IPS-20b (cell line): Measurements from ENCODE around the gene RELN.

Source experiments
- H3K27ac ChIP-seq: one replicate; pipeline ENCODE4 v1.5.1; 2013; ENCODE audit warnings: low read length
- H3K27me3 ChIP-seq: 2 replicates; pipeline ENCODE4 v1.6.1; 2013; ENCODE audit warnings: mild to moderate bottlenecking, low read length, inconsistent platforms; ENCODE audit not compliant: insufficient read depth
- H3K36me3 ChIP-seq: 2 replicates; pipeline ENCODE4 v1.6.1; 2013; ENCODE audit warnings: low read depth, mild to moderate bottlenecking, inconsistent platforms, low read length, moderate library complexity; ENCODE audit not compliant: insufficient read depth
- H3K4me1 ChIP-seq: 2 replicates; pipeline ENCODE4 v1.6.1; 2013; ENCODE audit warnings: mild to moderate bottlenecking, control low read depth, inconsistent platforms, low read length, moderate library complexity; ENCODE audit not compliant: insufficient read depth
- H3K4me3 ChIP-seq: 2 replicates; pipeline ENCODE4 v1.5.1; 2013; ENCODE audit warnings: mild to moderate bottlenecking, low read length, inconsistent platforms
- H3K9ac ChIP-seq: 2 replicates; pipeline ENCODE4 v1.6.1; 2013; ENCODE audit warnings: low read depth, mild to moderate bottlenecking, inconsistent platforms, low read length, moderate library complexity
- H3K9me3 ChIP-seq: 2 replicates; pipeline ENCODE4 v1.6.1; 2013; ENCODE audit warnings: mild to moderate bottlenecking, low read depth, low read length, inconsistent platforms; ENCODE audit not compliant: insufficient read depth

Gene RELN

DNA sequence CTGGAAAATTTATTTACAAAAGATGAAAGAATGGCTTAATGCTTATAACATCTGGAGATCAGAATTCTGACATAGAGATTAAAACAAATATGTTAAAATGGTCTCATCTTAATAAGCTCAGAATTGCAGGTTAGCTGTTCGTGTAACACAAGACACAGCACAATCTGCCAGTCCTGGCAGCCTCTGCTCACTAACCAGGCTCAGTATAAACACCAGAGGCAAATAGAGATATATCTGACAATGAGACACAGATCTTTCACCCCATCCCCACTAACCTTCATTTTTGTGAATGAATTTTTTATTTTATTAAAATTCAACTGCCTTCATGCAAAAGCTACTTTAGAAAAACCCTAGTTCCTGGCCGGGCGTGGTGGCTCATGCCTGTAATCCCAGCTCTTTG is 51.8 kb downstream of the RELN start:
- H3K36me3 ChIP-seq, result no peaks in the 10 kb centered on the region
- no peaks in the 10 kb centered on the region for H3K9me3 ChIP-seq
- no peak overlapping the region for H3K27ac ChIP-seq
- no peak overlapping the region for H3K9ac ChIP-seq
- H3K27me3 ChIP-seq, result no peaks in the 10 kb centered on the region
- no peaks in the 10 kb centered on the region for H3K4me1 ChIP-seq
- H3K4me3 ChIP-seq, result no peak overlapping the region

DNA sequence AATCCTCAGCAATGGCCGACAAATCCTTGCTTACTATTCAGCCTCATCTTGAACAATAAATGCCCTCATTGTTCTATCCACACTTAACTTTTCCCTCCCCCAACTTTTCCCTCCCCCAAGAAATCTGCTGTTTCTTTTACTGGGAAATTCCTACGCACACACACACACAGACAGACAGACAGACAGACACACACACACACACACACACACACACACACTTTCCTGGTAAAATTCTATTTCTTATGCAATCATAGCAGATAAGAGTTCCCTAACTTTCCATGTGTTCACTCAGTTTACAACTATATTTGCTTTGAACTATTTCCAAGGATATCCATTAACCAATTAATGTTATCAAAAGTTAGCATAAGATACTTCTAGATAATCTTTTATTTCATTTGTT is 52.9 kb downstream of the RELN start:
- no peak overlapping the region for H3K4me3 ChIP-seq
- H3K27ac ChIP-seq, result no peak overlapping the region
- H3K4me1 ChIP-seq, result no peaks in the 10 kb centered on the region
- H3K27me3 ChIP-seq, result no peaks in the 10 kb centered on the region
- H3K9me3 ChIP-seq, result no peaks in the 10 kb centered on the region
- H3K9ac ChIP-seq, result no peak overlapping the region
- no peaks in the 10 kb centered on the region for H3K36me3 ChIP-seq

DNA sequence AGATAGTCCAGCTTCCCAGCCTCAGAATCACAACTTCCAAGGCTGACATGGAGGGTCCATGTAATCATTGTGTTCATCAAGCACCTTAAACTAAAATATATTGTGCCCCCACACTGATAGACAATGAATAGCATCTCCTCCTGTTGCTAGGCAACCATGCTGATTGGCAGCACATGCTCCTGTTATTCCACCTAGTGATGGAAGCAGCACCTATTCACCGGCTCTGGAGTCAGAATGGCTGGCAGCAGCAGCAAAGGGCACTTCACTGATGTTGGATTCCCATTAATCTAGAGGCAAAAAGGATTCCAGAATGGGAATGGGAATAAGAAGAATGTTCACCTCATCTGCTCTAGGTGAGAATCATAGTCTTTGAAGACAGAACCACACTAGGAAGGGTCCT is 55.0 kb downstream of the RELN start:
- no peak overlapping the region for H3K4me3 ChIP-seq
- H3K9me3 ChIP-seq, result no peaks in the 10 kb centered on the region
- no peaks in the 10 kb centered on the region for H3K27me3 ChIP-seq
- H3K27ac ChIP-seq, result no peak overlapping the region
- H3K4me1 ChIP-seq, result no peaks in the 10 kb centered on the region
- no peak overlapping the region for H3K9ac ChIP-seq
- no peaks in the 10 kb centered on the region for H3K36me3 ChIP-seq

DNA sequence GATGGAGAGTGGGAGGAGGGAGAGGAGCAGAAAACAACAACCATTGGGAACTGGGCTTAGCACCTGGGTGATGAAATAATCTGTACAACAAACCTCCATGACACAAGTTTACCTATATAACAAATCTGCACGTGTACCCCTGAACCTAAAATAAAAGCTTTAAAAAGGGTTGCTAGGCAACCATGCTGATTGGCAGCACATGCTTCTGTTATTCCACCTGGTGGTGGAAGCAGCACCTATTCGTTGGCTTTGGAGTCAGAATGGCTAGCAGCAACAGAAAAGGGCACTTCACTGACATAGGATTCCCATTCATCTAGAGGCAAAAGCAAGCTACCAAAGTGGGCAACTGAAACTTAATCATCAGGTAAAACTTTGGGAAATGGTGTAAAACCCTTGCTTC is 57.1 kb downstream of the RELN start:
- Histone ChIP-seq H3K4me1 (no peaks in the 10 kb centered on the region), H3K36me3 (no peaks in the 10 kb centered on the region), H3K4me3 (no peak overlapping the region), H3K9ac (no peak overlapping the region), H3K27me3 (no peaks in the 10 kb centered on the region), H3K9me3 (no peaks in the 10 kb centered on the region), H3K27ac (no peak overlapping the region)

DNA sequence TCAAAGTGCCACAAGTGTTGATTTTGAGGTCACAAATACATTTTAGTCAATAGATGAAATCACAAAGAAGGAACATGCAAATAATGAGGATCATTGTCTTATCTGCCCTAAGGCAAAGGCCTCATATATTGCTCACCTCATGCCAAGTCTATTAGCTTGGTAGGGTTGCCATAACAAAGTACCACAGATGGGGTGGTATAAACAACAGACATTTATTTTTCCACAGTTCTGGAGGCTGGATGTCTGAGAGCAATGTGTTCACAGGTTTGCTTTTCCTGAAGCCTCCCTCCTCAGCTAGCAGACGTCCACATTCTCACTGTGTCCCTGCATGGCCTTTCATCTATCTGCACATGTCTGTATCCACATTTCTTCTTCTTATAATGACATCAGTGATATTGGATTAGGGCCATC is 59.6 kb downstream of the RELN start:
- Histone ChIP-seq H3K4me3 (no peak overlapping the region), H3K27ac (no peak overlapping the region), H3K9me3 (no peaks in the 10 kb centered on the region), H3K9ac (no peak overlapping the region), H3K36me3 (no peaks in the 10 kb centered on the region), H3K27me3 (no peaks in the 10 kb centered on the region), H3K4me1 (no peaks in the 10 kb centered on the region)

DNA sequence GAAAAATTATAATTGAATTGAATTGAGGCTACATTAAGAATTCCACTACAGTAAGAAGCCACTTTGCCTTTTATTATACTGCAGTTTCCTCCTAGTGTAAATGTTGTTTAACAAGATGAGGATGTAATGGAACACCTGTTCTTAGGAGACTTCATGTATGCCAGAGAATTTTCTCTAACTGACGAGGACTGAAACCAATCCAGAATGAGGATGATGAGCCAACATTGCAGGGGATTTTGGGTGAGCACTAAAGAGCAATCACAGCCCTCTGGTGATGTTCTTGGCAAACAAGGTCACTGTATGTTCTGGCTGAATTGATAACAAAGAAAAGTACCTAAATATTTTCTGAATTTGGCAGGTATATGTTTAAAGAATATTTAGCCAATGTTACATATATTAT is 60.9 kb downstream of the RELN start:
- Histone ChIP-seq H3K27ac (no peak overlapping the region), H3K9me3 (no peaks in the 10 kb centered on the region), H3K36me3 (no peaks in the 10 kb centered on the region), H3K9ac (no peak overlapping the region), H3K4me1 (no peaks in the 10 kb centered on the region), H3K27me3 (no peaks in the 10 kb centered on the region), H3K4me3 (no peak overlapping the region)

DNA sequence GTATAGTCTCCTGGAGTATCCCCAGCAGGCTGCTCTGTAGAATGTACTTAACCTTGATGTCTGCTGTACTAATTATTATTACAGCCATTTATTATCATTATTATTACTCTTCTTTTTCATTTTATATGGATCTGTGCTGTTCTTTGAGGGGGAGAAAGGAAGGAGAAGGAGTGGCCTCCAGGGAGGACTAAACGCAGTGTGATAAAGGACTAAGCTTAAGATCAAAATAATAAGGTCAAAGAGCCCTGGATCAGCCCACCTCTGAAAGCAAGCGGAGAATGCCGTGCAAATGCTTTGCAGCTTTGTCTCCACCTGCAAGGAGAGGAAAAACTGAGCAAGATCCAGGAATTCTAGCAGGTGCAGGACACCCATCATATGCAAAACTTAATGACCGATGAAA is 65.3 kb downstream of the RELN start:
- Histone ChIP-seq H3K36me3 (no peaks in the 10 kb centered on the region), H3K9ac (no peak overlapping the region), H3K9me3 (no peaks in the 10 kb centered on the region), H3K27me3 (no peaks in the 10 kb centered on the region), H3K27ac (no peak overlapping the region), H3K4me3 (no peak overlapping the region), H3K4me1 (no peaks in the 10 kb centered on the region)

DNA sequence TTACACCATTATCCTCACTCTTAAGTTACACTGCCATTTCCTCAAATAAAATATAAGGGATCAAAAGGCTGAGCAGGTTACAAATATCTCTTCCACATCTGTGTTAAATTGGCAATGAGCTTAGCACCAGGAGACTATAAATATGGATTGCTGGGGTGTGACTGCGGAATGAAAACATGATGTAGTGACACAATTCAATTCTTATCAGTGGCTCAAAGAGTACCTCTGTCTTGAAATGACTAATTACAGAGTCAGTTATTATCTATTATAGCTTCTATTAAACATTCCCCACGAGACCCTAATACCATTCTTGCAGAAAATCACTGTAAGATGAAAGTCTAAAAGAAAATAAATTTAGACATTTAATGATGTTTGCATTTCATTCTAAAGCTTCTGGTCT is 67.1 kb downstream of the RELN start:
- no peak overlapping the region for H3K4me3 ChIP-seq
- no peak overlapping the region for H3K9ac ChIP-seq
- H3K9me3 ChIP-seq, result no peaks in the 10 kb centered on the region
- H3K4me1 ChIP-seq, result no peaks in the 10 kb centered on the region
- no peaks in the 10 kb centered on the region for H3K27me3 ChIP-seq
- H3K36me3 ChIP-seq, result no peaks in the 10 kb centered on the region
- no peak overlapping the region for H3K27ac ChIP-seq

DNA sequence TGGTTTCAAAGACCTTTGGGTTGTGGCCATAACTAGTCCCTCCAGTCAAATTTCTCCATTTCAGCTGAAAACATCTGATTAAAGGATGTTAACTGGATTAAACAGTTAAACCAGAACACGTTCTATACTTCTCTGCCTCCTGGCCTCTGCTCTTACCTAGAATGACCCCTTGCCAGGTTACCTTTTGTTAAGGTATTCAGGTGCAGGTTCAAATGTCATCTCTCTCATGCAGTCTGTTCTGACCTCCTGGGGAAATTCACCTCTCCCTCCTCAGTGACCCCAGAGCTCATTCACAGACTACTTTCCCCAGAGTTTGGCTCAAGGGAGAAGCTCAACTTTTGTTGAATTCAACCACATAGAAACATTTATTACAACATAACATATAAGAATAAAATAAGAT is 67.8 kb downstream of the RELN start:
- Histone ChIP-seq H3K27ac (no peak overlapping the region), H3K36me3 (no peaks in the 10 kb centered on the region), H3K9ac (no peak overlapping the region), H3K4me1 (no peaks in the 10 kb centered on the region), H3K4me3 (no peak overlapping the region), H3K27me3 (no peaks in the 10 kb centered on the region), H3K9me3 (no peaks in the 10 kb centered on the region)

DNA sequence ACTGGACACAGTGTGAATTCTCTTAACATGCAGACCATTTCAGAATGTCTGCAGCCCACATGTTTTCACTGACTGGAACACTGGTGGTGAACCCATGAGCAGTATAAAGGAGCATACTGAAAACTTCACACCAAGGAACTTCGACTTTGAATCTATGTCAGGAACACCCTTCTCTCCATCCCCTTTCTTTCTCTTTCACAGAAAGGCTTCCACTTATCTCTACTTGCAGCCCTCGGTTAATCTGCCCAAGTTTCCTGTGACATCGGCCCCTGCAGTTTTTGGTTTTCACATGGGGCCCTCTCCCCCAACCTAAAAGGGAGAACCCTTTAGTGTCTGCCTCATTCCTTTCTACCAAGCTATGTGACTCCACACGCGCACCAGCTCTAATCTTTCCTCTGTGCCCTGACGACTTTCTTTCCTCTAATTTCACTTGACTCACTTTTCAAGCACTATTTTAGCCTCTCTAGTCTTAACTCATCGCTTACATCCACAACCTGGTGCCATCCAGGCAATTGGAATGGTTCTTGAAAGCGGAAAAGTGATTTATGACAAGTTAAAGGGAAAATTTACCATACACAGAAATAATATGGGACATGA is 70.1 kb downstream of the RELN start:
- H3K9ac ChIP-seq, result no peak overlapping the region
- no peak overlapping the region for H3K4me3 ChIP-seq
- no peaks in the 10 kb centered on the region for H3K36me3 ChIP-seq
- H3K9me3 ChIP-seq, result no peaks in the 10 kb centered on the region
- no peaks in the 10 kb centered on the region for H3K4me1 ChIP-seq
- H3K27me3 ChIP-seq, result no peaks in the 10 kb centered on the region
- no peak overlapping the region for H3K27ac ChIP-seq

DNA sequence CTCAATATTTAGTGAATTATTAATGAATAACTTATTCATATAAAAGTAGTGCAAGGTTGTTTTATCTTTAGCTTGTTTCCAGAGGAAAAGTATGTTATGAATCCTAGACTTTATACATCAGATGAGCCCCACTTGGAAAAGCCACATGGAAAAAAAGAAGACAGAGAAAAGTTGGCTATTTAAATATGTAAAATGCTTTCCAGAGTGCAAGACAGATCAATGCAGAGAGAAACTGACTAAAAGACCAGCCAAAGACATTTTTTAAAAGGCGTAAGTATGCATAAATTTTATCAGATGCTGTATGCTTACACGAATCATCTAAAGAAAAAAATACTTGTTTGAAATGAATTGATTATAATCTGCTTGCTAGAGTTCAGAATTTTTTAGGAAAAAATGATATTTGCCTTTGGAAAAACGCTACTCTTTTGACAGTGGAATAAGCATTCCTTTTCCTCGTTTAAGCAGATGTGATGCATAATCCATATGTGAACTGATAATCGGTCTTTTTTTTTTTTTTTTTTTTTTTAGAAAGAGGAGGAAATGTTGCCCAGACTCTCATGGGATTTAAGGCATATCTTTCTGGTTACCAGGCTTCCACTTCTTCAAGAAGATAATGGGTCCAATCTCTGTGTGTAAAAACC is 70.7 kb downstream of the RELN start:
- Histone ChIP-seq H3K9me3 (no peaks in the 10 kb centered on the region), H3K27me3 (no peaks in the 10 kb centered on the region), H3K4me1 (no peaks in the 10 kb centered on the region), H3K27ac (no peak overlapping the region), H3K9ac (no peak overlapping the region), H3K36me3 (no peaks in the 10 kb centered on the region), H3K4me3 (no peak overlapping the region)

DNA sequence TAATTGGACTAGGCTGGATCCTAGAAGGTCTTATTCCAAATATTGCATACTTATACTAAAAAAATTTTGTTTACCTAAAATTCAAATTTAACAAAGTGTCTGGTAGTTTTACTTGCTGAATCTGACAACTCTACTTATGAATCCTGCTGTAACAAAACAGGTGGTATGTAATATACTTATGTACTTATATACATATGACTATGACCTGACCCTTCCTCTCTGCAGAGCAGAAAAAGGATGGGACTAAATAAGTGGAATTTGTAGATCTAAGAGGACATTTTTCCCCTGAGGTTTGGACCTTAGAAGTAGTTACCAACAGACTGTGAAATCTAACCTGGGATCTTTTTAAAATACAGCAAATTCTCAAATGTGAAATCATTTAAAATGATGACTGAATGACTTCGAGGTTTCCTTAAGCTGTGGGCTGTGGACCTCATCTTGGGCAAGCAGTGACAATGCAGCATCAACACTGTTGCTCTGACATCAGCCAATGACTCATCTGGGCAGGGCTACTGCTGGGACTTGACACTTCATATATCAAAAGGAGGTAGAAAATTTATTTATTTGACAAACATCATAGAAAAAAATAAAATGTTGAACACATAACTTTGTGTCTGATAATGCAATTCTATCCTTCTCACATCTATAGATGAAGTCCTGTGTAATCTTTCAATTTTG is 73.6 kb downstream of the RELN start:
- Histone ChIP-seq H3K27me3 (no peaks in the 10 kb centered on the region), H3K9me3 (no peaks in the 10 kb centered on the region), H3K27ac (no peak overlapping the region), H3K4me3 (no peak overlapping the region), H3K9ac (no peak overlapping the region), H3K36me3 (no peaks in the 10 kb centered on the region), H3K4me1 (no peaks in the 10 kb centered on the region)
